IPS-20b (cell line): ENCODE data around the gene CLMN.
"Not testable (repeated sequence)": the region's sequence is repeated elsewhere in the genome, so short reads cannot be mapped to it uniquely, and the experiment has no call there.

Source experiments
- H3K27ac ChIP-seq: one replicate; pipeline ENCODE4 v1.5.1; 2013; ENCODE audit warnings: low read length
- H3K27me3 ChIP-seq: 2 replicates; pipeline ENCODE4 v1.6.1; 2013; ENCODE audit warnings: mild to moderate bottlenecking, low read length, inconsistent platforms; ENCODE audit not compliant: insufficient read depth
- H3K36me3 ChIP-seq: 2 replicates; pipeline ENCODE4 v1.6.1; 2013; ENCODE audit warnings: low read depth, mild to moderate bottlenecking, inconsistent platforms, low read length, moderate library complexity; ENCODE audit not compliant: insufficient read depth
- H3K4me1 ChIP-seq: 2 replicates; pipeline ENCODE4 v1.6.1; 2013; ENCODE audit warnings: mild to moderate bottlenecking, control low read depth, inconsistent platforms, low read length, moderate library complexity; ENCODE audit not compliant: insufficient read depth
- H3K4me3 ChIP-seq: 2 replicates; pipeline ENCODE4 v1.5.1; 2013; ENCODE audit warnings: mild to moderate bottlenecking, low read length, inconsistent platforms
- H3K9ac ChIP-seq: 2 replicates; pipeline ENCODE4 v1.6.1; 2013; ENCODE audit warnings: low read depth, mild to moderate bottlenecking, inconsistent platforms, low read length, moderate library complexity
- H3K9me3 ChIP-seq: 2 replicates; pipeline ENCODE4 v1.6.1; 2013; ENCODE audit warnings: mild to moderate bottlenecking, low read depth, low read length, inconsistent platforms; ENCODE audit not compliant: insufficient read depth

CLMN gene

DNA sequence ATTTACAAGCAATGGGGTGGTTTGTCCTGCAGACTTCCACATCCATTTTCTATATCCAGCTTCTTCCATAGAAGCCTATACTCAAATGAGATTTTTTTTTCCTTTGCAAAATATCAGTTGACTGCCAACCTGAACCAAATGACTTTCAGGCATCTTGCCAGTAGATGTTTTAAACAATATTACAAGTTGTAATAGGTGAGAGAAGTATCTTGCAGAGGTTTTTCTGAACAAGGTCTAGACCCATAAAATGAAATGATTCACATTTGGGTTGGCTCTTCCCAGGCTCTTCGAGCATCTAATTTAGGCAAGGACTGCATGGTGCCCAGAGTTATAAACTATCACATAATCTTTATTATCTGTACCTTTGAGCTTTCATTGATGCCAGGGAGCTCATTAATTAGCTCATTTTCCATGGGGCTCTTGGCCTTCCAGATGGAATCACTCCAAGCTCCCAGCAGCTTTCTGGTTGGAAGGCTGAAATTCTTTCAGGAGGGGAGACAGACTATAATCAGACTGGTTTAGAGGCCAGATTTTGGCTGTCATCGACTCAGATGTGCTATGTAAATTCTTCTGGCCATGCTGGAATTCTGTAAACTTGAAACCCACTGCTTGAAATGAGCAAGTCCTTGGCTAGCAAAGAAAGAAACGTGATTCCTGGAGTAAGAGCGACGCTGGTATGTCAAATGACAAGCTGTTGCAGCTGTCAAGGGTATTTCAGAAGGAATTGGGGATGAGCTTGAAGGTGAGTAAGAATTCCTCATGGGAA, 130.2 kb downstream of the CLMN start:
- no peaks in the 10 kb centered on the region for H3K4me1 ChIP-seq
- H3K27me3 ChIP-seq = no peaks in the 10 kb centered on the region
- H3K36me3 ChIP-seq = no peaks in the 10 kb centered on the region
- no peak overlapping the region for H3K27ac ChIP-seq
- no peak overlapping the region for H3K9ac ChIP-seq
- H3K9me3 ChIP-seq = no peaks in the 10 kb centered on the region
- no peak overlapping the region for H3K4me3 ChIP-seq

DNA sequence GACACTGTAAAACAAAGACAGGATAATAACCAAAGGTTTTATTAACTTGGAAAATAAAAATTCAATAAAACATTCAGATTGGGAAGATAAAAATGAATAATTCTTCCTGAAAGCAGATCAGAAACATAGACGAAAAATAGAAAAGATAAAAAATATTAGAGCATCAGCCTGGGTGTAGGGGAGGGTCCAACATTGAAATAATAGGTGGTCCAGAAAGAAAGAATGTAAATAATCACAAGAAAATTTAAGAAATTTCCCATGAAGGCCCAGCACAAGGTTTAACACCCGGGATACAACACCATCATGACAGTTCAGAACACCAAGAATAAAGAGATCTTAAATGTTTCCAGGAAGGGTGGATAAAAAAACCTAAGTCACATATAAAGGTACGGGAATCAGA, 131.3 kb downstream of the CLMN start:
- no peak overlapping the region for H3K27ac ChIP-seq

DNA sequence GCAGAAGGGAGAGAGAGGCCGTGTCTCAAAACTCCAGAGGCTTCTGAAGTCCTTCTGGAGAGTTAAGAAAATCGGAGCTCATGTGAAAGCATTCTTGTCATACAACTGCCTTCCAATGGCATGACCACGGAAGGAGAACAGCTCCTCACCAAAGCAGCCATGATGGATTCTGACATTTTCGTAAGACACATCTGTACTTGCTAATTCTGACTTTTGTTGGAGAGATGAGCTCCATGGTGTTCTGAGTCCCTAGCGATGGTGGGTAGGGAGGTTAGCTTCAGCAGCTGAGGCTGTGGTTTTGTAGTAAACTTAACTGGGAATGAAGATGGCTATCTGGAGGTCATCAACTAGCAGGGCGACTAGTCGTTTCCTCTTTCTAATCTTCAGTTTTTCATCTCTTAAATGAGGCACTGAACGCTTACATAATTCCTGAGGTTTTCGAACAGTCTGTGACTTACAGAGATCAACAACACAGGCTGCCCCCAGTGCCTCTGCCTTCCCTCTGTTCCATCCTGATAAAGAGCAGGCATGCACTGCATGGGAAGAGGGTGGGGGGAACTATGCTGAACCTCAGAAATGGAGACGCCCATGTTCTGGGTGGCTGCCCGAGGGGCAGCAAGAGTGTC, 133.8 kb downstream of the CLMN start:
- H3K36me3 ChIP-seq = no peaks in the 10 kb centered on the region
- H3K27ac ChIP-seq = no peak overlapping the region
- no peaks in the 10 kb centered on the region for H3K4me1 ChIP-seq
- H3K4me3 ChIP-seq = no peak overlapping the region
- no peaks in the 10 kb centered on the region for H3K27me3 ChIP-seq
- no peak overlapping the region for H3K9ac ChIP-seq
- H3K9me3 ChIP-seq = no peaks in the 10 kb centered on the region

More for the DNA sequence above, 131.3 kb downstream of the CLMN start:
- Histone ChIP-seq H3K9me3 (no peaks in the 10 kb centered on the region), H3K9ac (no peak overlapping the region), H3K4me3 (no peak overlapping the region), H3K4me1 (no peaks in the 10 kb centered on the region), H3K27me3 (no peaks in the 10 kb centered on the region), H3K36me3 (no peaks in the 10 kb centered on the region)

GRCh38 chr14:95185033-95185766, 134.5 kb downstream of the CLMN start:
- no peak overlapping the region for H3K27ac ChIP-seq
- no peaks in the 10 kb centered on the region for H3K4me1 ChIP-seq
- no peaks in the 10 kb centered on the region for H3K9me3 ChIP-seq
- no peak overlapping the region for H3K9ac ChIP-seq
- no peak overlapping the region for H3K4me3 ChIP-seq
- no peaks in the 10 kb centered on the region for H3K36me3 ChIP-seq
- no peaks in the 10 kb centered on the region for H3K27me3 ChIP-seq

- Histone ChIP-seq H3K27me3 (no peaks in the 10 kb centered on the region), H3K9ac (no peak overlapping the region), H3K4me1 (no peaks in the 10 kb centered on the region), H3K27ac (no peak overlapping the region), H3K9me3 (no peaks in the 10 kb centered on the region), H3K36me3 (no peaks in the 10 kb centered on the region), H3K4me3 (no peak overlapping the region)
These were observed 135.3 kb downstream of the CLMN start for GRCh38 chr14:95184413-95184790.

GRCh38 chr14:95183532-95184412, 135.9 kb downstream of the CLMN start:
- Histone ChIP-seq H3K36me3 (no peaks in the 10 kb centered on the region), H3K9ac (no peak overlapping the region), H3K4me1 (no peaks in the 10 kb centered on the region), H3K27ac (no peak overlapping the region), H3K4me3 (no peak overlapping the region), H3K27me3 (no peaks in the 10 kb centered on the region), H3K9me3 (no peaks in the 10 kb centered on the region)

GRCh38 chr14:95183082-95183481, 136.6 kb downstream of the CLMN start:
- Histone ChIP-seq H3K27ac (no peak overlapping the region), H3K4me3 (no peak overlapping the region), H3K36me3 (no peaks in the 10 kb centered on the region), H3K9me3 (no peaks in the 10 kb centered on the region), H3K4me1 (no peaks in the 10 kb centered on the region), H3K27me3 (no peaks in the 10 kb centered on the region), H3K9ac (no peak overlapping the region)

DNA sequence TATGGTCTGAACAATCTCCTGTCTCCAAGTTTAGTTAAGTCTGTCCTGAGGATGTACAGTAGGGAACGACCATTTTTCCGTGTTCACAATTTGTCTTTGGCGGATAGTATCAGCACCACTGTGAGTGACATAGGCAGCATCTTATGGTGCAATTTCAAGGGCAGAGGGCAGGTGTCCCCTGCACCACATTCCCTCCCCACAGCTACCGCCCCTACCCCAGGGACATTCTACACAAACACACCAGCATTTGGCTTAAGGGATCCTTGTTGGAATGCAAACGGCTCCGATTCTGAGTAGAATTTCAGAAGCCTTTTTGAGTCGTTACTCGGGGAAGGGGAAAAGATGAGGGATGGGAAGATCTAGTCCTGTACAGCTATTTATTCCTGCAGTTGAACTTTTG, 137.3 kb downstream of the CLMN start:
- Histone ChIP-seq H3K9me3 (no peaks in the 10 kb centered on the region), H3K4me3 (no peak overlapping the region), H3K27ac (no peak overlapping the region), H3K4me1 (no peaks in the 10 kb centered on the region), H3K9ac (no peak overlapping the region), H3K36me3 (no peaks in the 10 kb centered on the region), H3K27me3 (no peaks in the 10 kb centered on the region)

- Histone ChIP-seq H3K9me3 (no peaks in the 10 kb centered on the region), H3K4me1 (no peaks in the 10 kb centered on the region), H3K9ac (no peak overlapping the region), H3K27ac (no peak overlapping the region), H3K36me3 (no peaks in the 10 kb centered on the region), H3K4me3 (no peak overlapping the region), H3K27me3 (no peaks in the 10 kb centered on the region)
These were observed 138.6 kb downstream of the CLMN start for GRCh38 chr14:95180966-95181741.

GRCh38 chr14:95175670-95176069, 144.0 kb downstream of the CLMN start:
- H3K36me3 ChIP-seq, H3K27me3 ChIP-seq, H3K27ac ChIP-seq, H3K9me3 ChIP-seq, H3K4me3 ChIP-seq, H3K4me1 ChIP-seq, H3K9ac ChIP-seq: not testable (repeated sequence)
